Fibroblast of the aortic adventitia (primary cell): ENCODE results near the gene RFPL4A. TPM values are rescaled to one million over a fixed set of nuclear protein-coding genes. Genes with fewer than 3 reads are reported as not detected.

Experiments
- DNase-seq: peaks from one replicate; pipeline ENCODE4 v3.0.0-alpha.2; 2010; ENCODE audit warnings: low read depth
- H3K4me3 ChIP-seq: 2 replicates; pipeline ENCODE4 v1.5.1; 2011; ENCODE audit warnings: low read depth, mild to moderate bottlenecking, control low read depth, low read length, moderate library complexity
- CTCF ChIP-seq: IDR thresholded peaks from 2 replicates; pipeline ENCODE4 v1.5.1; 2011; ENCODE audit warnings: mild to moderate bottlenecking, low read length, control low read depth, inconsistent platforms; ENCODE audit not compliant: insufficient read depth
- total RNA-seq: library from RNA; depleted of rRNA; stranded (reverse); fragments of >200 nt; gene quantifications from 2 replicates; pipeline ENCODE4 v1.2.3, GENCODE V29; 2012; ENCODE audit warnings: low replicate concordance

Gene RFPL4A
- total RNA-seq, 1 donor = not detected

- TF ChIP-seq CTCF = no peak
- H3K4me3 ChIP-seq = no peak overlapping the region
- no peak for DNase-seq
Observed at GRCh38 chr19:55811340-55811739, 52.4 kb downstream of the RFPL4A start.

GRCh38 chr19:55812449-55812848 lies 53.6 kb downstream of the RFPL4A start:
- H3K4me3 ChIP-seq = no peak overlapping the region
- no peak for TF ChIP-seq CTCF
- no peak for DNase-seq

Other genes with a start within 250 kb of the RFPL4A start
- not detected in 2 replicates for gene SBK2, start 222.0 kb upstream of the RFPL4A start, total RNA-seq
- 0.25 TPM in 1 of 2 replicates, not detected in the other for gene SBK3, start 213.6 kb upstream of the RFPL4A start, total RNA-seq
- gene ZNF579, start 178.2 kb upstream of the RFPL4A start, total RNA-seq = 4.4 and 7.9 TPM in 2 replicates
- gene FIZ1, start 159.6 kb upstream of the RFPL4A start, total RNA-seq = 3.5 and 4.7 TPM in 2 replicates
- gene ZNF524, start 158.8 kb upstream of the RFPL4A start, total RNA-seq = 1.7 and 10.8 TPM in 2 replicates
- 0.08 and 1.5 TPM in 2 replicates for gene ZNF865, start 153.4 kb upstream of the RFPL4A start, total RNA-seq
- gene ZNF784, start 134.5 kb upstream of the RFPL4A start, total RNA-seq = 2.8 and 4.8 TPM in 2 replicates
- gene ZNF580, start 118.1 kb upstream of the RFPL4A start, total RNA-seq = 6.3 and 10.0 TPM in 2 replicates
- 13.9 and 41.5 TPM in 2 replicates for gene ZNF581, start 115.4 kb upstream of the RFPL4A start, total RNA-seq
- 8.5 and 16.0 TPM in 2 replicates for gene CCDC106, start 110.9 kb upstream of the RFPL4A start, total RNA-seq
- 69.5 and 71.4 TPM in 2 replicates for gene U2AF2, start 104.1 kb upstream of the RFPL4A start, total RNA-seq
- gene EPN1, start 83.9 kb upstream of the RFPL4A start, total RNA-seq = 60.6 and 73.8 TPM in 2 replicates
- not detected in 2 replicates for gene NLRP9, start 20.7 kb upstream of the RFPL4A start, total RNA-seq
- gene RFPL4AL1, start 10.0 kb downstream of the RFPL4A start, total RNA-seq = not detected in 2 replicates
- gene NLRP11, start 72.9 kb downstream of the RFPL4A start, total RNA-seq = not detected in 2 replicates
- gene NLRP4, start 77.4 kb downstream of the RFPL4A start, total RNA-seq = not detected in 2 replicates
- gene NLRP13, start 173.2 kb downstream of the RFPL4A start, total RNA-seq = not detected in 2 replicates
- not detected in 2 replicates for gene NLRP8, start 188.7 kb downstream of the RFPL4A start, total RNA-seq
- gene NLRP5, start 227.7 kb downstream of the RFPL4A start, total RNA-seq = not detected in 2 replicates